KMS-11 (cell line): ENCODE data around the gene BGN.

ENCODE experiments used
- H2AFZ ChIP-seq: fragments of 200-600 bp; sonication (generic); 2 replicates; pipeline ENCODE4 v1.6.1; 2016; ENCODE audit warnings: antibody characterized with exemption, mixed run types, low read depth
- H3K27ac ChIP-seq: fragments of 200-600 bp; sonication (generic); 2 replicates; pipeline ENCODE4 v1.6.1; 2016; ENCODE audit warnings: mild to moderate bottlenecking, mixed run types
- H3K27me3 ChIP-seq: fragments of 200-600 bp; sonication (generic); 2 replicates; pipeline ENCODE4 v1.6.1; 2017; ENCODE audit warnings: mild to moderate bottlenecking, low read depth, mixed run types, moderate library complexity; ENCODE audit not compliant: insufficient read depth
- H3K36me3 ChIP-seq: fragments of 200-600 bp; sonication (generic); 2 replicates; pipeline ENCODE4 v1.6.1; 2017; ENCODE audit warnings: mild to moderate bottlenecking, mixed run types; ENCODE audit not compliant: insufficient read depth
- H3K4me1 ChIP-seq: fragments of 200-600 bp; sonication (generic); 2 replicates; pipeline ENCODE4 v1.6.1; 2016; ENCODE audit warnings: mild to moderate bottlenecking, low read depth, mixed run types; ENCODE audit not compliant: poor library complexity, severe bottlenecking
- H3K4me2 ChIP-seq: fragments of 200-600 bp; sonication (generic); 2 replicates; pipeline ENCODE4 v1.7.0; 2016; ENCODE audit warnings: mild to moderate bottlenecking, mixed run types
- H3K4me3 ChIP-seq: fragments of 200-600 bp; sonication (generic); IDR thresholded peaks from 2 replicates; pipeline ENCODE4 v1.6.1; 2017; ENCODE audit warnings: low read depth, low read length, mixed read lengths; ENCODE audit not compliant: insufficient read depth
- H3K79me2 ChIP-seq: fragments of 200-600 bp; sonication (generic); 2 replicates; pipeline ENCODE4 v1.6.1; 2016; ENCODE audit warnings: low read depth, mixed run types; ENCODE audit not compliant: insufficient read depth
- H3K9ac ChIP-seq: fragments of 200-600 bp; sonication (generic); 2 replicates; pipeline ENCODE4 v1.6.1; 2016; ENCODE audit warnings: mild to moderate bottlenecking, mixed run types
- H4K20me1 ChIP-seq: fragments of 200-600 bp; sonication (generic); 2 replicates; pipeline ENCODE4 v1.6.1; 2016; ENCODE audit warnings: mild to moderate bottlenecking, mixed run types; ENCODE audit not compliant: insufficient read depth
- TF ChIP-seq, protein P1 (sequence below): fragments of 200-600 bp; sonication (generic); conservative IDR thresholded peaks from 2 replicates; pipeline ENCODE4 v1.6.1; 2017; ENCODE audit warnings: low read depth, mild to moderate bottlenecking, antibody characterized with exemption, low read length, moderate library complexity, mixed read lengths

The BGN gene

DNA sequence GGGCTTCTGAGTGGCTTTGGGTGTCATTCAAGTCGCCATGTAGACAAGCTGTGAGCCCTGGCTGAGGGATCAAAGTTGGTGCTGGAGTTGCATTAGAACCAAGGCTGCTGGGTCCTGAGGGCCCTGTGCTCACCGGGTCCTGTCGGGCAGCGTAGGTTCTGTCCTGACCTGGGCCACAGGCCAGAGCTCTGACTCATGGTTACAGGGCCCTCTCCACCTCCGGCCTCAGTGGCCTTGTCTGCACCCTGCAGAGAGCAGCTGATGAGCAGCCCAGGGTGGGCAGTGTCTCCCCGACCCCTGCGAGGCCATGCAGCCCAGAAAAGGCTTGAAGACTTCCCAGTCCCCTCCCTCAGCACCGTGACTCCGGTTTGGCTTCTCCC is 45.2 kb downstream of the BGN start:
- no peaks in the 10 kb centered on the region for H4K20me1 ChIP-seq
- no peak overlapping the region for H3K4me2 ChIP-seq
- peaks cover 48% of the 10 kb centered on the region for H3K27me3 ChIP-seq
- TF ChIP-seq, protein P1, sequence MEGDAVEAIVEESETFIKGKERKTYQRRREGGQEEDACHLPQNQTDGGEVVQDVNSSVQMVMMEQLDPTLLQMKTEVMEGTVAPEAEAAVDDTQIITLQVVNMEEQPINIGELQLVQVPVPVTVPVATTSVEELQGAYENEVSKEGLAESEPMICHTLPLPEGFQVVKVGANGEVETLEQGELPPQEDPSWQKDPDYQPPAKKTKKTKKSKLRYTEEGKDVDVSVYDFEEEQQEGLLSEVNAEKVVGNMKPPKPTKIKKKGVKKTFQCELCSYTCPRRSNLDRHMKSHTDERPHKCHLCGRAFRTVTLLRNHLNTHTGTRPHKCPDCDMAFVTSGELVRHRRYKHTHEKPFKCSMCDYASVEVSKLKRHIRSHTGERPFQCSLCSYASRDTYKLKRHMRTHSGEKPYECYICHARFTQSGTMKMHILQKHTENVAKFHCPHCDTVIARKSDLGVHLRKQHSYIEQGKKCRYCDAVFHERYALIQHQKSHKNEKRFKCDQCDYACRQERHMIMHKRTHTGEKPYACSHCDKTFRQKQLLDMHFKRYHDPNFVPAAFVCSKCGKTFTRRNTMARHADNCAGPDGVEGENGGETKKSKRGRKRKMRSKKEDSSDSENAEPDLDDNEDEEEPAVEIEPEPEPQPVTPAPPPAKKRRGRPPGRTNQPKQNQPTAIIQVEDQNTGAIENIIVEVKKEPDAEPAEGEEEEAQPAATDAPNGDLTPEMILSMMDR = no peak
- H3K4me1 ChIP-seq = no peaks in the 10 kb centered on the region
- no peak overlapping the region for H3K27ac ChIP-seq
- no peak overlapping the region for H2AFZ ChIP-seq
- H3K79me2 ChIP-seq = no peaks in the 10 kb centered on the region
- H3K9ac ChIP-seq = no peak overlapping the region
- no peaks in the 10 kb centered on the region for H3K36me3 ChIP-seq
- no peak overlapping the region for H3K4me3 ChIP-seq

DNA sequence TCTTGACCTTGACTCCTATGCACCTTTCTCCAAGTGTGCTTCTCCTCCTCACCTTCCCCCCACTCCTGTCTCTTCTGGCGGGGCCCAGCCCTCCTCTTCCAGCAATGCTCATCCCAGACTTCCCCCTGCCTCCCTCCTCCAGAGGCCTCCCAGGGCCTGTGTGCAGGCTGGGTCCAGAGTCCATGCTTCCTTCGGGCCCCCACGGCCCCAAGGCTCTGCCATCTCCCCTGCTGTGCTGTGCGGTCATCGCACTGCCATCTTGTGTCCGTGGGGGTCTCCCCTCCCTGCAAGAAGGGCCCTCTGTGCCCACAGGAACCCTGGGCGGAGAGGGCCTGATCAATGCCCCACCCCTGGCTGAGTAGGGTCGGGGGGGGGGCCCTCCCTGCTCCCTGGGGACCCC is 49.9 kb downstream of the BGN start:
- no peak overlapping the region for H2AFZ ChIP-seq
- no peaks in the 10 kb centered on the region for H3K79me2 ChIP-seq
- H3K4me3 ChIP-seq = no peak overlapping the region
- H3K9ac ChIP-seq = no peak overlapping the region
- no peak overlapping the region for H3K4me2 ChIP-seq
- TF ChIP-seq, protein P1 = no peak
- no peaks in the 10 kb centered on the region for H3K4me1 ChIP-seq
- H3K27ac ChIP-seq = no peak overlapping the region
- peaks cover 36% of the 10 kb centered on the region for H3K27me3 ChIP-seq
- no peaks in the 10 kb centered on the region for H3K36me3 ChIP-seq
- H4K20me1 ChIP-seq = no peaks in the 10 kb centered on the region

DNA sequence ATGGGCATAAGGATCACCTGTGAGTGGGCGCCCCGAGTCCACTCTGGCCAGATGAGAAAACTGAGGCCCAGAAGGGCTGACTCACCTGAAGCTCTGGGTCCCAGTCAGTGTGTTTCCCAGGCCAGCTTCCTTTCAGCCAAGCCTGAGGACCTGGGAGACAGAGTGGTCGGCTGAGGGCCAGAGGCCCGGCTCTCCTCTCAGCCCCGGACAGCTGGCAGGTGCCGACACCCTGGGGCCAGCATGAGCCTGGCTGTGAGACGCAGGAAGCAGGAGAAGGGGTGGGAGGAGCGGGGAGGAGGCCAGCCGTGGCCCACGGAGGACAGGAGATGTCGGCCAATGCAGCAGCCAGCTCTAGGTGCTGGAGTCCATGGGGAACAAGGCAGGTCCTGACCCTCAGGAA is 51.6 kb downstream of the BGN start:
- no peak overlapping the region for H3K27ac ChIP-seq
- H3K4me2 ChIP-seq = no peak overlapping the region
- H3K9ac ChIP-seq = no peak overlapping the region
- TF ChIP-seq, protein P1 = no peak
- no peak overlapping the region for H2AFZ ChIP-seq
- no peak overlapping the region for H3K4me3 ChIP-seq
- H3K27me3 ChIP-seq = peaks cover 28% of the 10 kb centered on the region
- no peaks in the 10 kb centered on the region for H3K36me3 ChIP-seq
- H4K20me1 ChIP-seq = no peaks in the 10 kb centered on the region
- no peaks in the 10 kb centered on the region for H3K4me1 ChIP-seq
- no peaks in the 10 kb centered on the region for H3K79me2 ChIP-seq

DNA sequence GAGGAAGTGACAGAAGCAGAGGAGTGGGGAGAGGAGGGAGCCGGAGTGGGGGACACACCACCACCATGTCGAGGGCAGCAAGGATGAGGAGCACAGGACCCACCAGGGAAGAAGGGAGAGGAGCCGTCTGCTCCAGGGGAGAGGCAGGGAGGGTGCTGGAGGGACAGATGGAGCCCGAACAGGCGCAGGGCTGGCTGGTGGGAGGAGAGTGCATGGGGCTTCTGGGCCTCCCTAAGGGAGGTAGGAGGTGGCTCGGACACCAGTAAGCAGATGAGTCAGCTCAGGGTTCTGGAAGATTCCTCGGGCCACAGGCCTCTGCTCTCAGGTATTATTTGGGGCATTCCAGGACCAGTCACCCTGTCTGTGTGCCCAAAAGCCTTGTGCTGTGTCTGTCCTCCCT is 52.4 kb downstream of the BGN start:
- H3K36me3 ChIP-seq = no peaks in the 10 kb centered on the region
- no peaks in the 10 kb centered on the region for H4K20me1 ChIP-seq
- no peaks in the 10 kb centered on the region for H3K79me2 ChIP-seq
- TF ChIP-seq, protein P1 = no peak
- H2AFZ ChIP-seq = no peak overlapping the region
- H3K4me2 ChIP-seq = no peak overlapping the region
- peaks cover 26% of the 10 kb centered on the region for H3K27me3 ChIP-seq
- no peak overlapping the region for H3K4me3 ChIP-seq
- H3K9ac ChIP-seq = no peak overlapping the region
- no peak overlapping the region for H3K27ac ChIP-seq
- H3K4me1 ChIP-seq = no peaks in the 10 kb centered on the region

DNA sequence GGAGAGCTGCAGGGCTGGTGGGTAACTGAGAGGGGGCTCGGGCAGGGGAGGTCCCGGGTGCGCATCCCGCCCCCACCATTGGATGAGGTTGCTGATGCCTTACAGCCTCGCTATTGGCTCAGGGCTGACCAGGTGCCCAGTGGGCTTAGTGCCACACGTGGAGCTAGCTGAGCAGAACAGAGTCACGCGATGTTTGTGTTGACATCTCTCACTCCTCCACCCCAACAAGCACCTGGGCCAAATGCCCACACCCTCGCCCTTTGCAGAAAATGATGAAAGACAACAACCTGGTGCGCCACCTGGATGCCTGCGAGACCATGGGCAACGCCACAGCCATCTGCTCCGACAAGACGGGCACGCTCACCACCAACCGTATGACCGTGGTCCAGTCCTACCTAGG is 54.5 kb downstream of the BGN start:
- H3K4me2 ChIP-seq = no peak overlapping the region
- no peaks in the 10 kb centered on the region for H4K20me1 ChIP-seq
- TF ChIP-seq, protein P1 = no peak

More for the DNA sequence above, 54.5 kb downstream of the BGN start:
- H3K36me3 ChIP-seq = no peaks in the 10 kb centered on the region
- no peak overlapping the region for H3K4me3 ChIP-seq
- H3K79me2 ChIP-seq = no peaks in the 10 kb centered on the region
- H3K4me1 ChIP-seq = no peaks in the 10 kb centered on the region
- H3K27ac ChIP-seq = no peak overlapping the region
- H3K9ac ChIP-seq = no peak overlapping the region
- H2AFZ ChIP-seq = no peak overlapping the region
- peaks cover 32% of the 10 kb centered on the region; the same call in 1 of the 2 replicates for H3K27me3 ChIP-seq
